ENCODE results near the gene CACNB2.

GRCh38 chr10:18397906-18398305, 257.7 kb downstream of the CACNB2 start:
- TF ChIP-seq HDGF (IDR thresholded peaks at IDR 0.05; ENCODE audit: borderline replicate concordance): no peak
- no peak for TF ChIP-seq CTBP1 (IDR thresholded peaks at IDR 0.05; ENCODE audit: borderline replicate concordance)
- TF ChIP-seq BHLHE40 (IDR thresholded peaks at IDR 0.05; ENCODE audit: borderline replicate concordance): no peak
- TF ChIP-seq ZNF384 (IDR thresholded peaks at IDR 0.05): no peak
- TF ChIP-seq LEF1 (IDR thresholded peaks at IDR 0.05; ENCODE audit: borderline replicate concordance): no peak
- no peak for TF ChIP-seq FOXM1 (IDR thresholded peaks at IDR 0.05; ENCODE audit: borderline replicate concordance)
- TF ChIP-seq SP1 (IDR thresholded peaks at IDR 0.05): no peak
